ENCODE results near the gene FAM114A2.

The FAM114A2 gene

DNA sequence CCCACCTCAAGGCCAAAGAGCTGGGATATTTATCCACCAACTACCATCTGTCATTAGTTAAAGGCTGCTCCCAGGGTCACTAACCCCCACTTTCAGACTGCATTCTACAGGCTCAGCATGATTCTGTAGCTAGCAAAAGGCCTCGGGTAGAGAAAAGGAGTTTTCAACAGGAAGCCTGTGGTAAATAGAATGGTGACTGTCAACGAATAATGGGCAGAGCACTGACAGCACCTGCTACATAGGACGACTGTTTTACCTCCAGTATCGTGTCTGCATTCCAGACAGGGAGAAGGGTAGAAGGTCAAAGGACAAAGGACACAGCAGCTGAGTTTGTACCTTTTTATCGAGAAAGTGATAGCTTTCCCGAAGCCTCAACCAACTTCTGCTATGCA lies 20.3 kb upstream of the FAM114A2 start:
- Histone ChIP-seq H3K27ac (no peak overlapping the region), H3K4me3 (no peak overlapping the region), H3K9me3 (ENCODE audit: low read depth, low read length) (no peaks in the 10 kb centered on the region), H3K36me3 (ENCODE audit: insufficient read depth, low read length) (no peaks in the 10 kb centered on the region), H3K9ac (ENCODE audit: insufficient read length) (no peak overlapping the region)
- no peak for TF ChIP-seq EZH2 (IDR thresholded peaks at IDR 0.05)
- DNase-seq (ENCODE audit: low read depth, low spot score): no peak

DNA sequence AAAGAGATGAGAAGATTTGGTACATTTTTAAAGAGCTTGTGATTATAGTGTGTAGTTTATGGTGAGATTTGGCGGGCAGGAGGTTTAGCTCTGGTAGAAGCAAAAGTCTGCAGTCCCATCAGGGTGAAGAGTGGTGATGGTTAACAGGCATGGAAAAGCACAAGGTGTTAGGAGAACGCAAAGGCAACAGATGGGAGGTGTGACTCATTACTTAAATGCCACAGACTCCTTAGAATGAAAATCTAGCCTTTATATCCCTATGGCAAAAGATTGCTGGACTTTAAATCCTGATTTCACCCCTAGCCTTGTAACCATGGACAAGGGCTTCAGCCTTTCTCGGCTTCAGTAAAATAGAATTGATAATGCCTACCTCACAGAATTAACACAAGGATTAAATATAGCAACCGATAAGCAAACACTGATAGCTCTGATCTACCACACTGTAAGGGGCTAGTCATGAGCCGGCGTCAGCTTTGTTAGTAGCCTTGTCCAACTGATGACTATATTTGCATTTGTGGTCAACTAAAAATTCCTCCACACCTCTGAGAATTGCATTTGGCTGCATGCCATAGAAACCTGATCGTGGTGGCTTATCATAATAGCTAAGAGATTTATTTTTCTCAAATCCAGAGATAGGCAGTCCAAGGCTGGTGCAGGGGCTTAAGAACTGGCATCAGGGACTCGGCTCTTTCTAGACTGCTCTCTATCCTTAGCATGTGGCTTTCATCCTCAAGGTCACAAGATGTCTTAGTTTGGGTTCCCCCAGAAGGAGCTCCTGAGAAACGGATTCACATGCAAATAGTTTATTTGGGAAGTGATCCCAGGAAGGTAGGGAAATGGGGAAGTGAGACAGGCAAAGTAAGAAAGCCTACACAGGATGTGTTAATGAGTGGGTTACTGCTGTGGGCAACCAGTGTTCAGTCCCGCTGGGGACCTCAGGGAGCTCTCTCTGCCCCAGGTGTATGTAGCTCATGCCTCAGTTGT lies 19.6 kb upstream of the FAM114A2 start:
- DNase-seq (ENCODE audit: low read depth, low spot score): no peak
- Histone ChIP-seq H3K4me3 (no peak overlapping the region), H3K27ac (no peak overlapping the region)

DNA sequence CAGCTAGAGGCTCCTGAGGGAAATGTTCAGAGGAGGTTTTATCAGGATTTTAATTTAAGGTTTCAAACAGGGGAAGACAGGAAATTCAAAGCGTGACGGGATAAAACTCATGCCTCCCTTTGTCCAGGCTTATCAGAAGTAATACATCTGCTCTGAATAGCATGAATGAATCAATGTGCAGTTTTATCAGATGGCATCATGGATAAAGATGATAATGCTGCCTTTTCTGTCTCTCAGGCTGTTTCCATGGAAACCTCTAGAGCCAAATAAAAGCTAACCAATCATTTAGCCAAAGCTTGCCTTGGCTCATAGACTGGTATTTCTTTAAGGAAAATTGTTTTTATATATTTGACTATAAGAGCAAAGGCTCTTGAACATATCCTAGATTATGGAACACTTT lies 16.5 kb upstream of the FAM114A2 start:
- Histone ChIP-seq H3K36me3 (ENCODE audit: insufficient read depth, low read length) (no peaks in the 10 kb centered on the region; the same call in 1 of the 2 replicates), H3K9me3 (ENCODE audit: low read depth, low read length) (no peaks in the 10 kb centered on the region), H3K9ac (ENCODE audit: insufficient read length) (no peak overlapping the region), H3K27ac (no peak overlapping the region), H3K4me3 (no peak overlapping the region)
- DNase-seq (ENCODE audit: low read depth, low spot score): no peak
- no peak for TF ChIP-seq FOXP2 (optimal IDR thresholded peaks at IDR 0.05; ENCODE audit: control extremely low read depth, extremely low read length, insufficient read depth)
- no peak for TF ChIP-seq POLR2AphosphoS5 (IDR thresholded peaks at IDR 0.05; ENCODE audit: borderline replicate concordance, low read depth, low read length)
- no peak for TF ChIP-seq EZH2 (IDR thresholded peaks at IDR 0.05)

More for the DNA sequence above, 19.6 kb upstream of the FAM114A2 start:
- Histone ChIP-seq H3K9me3 (ENCODE audit: low read depth, low read length) (no peaks in the 10 kb centered on the region), H3K36me3 (ENCODE audit: insufficient read depth, low read length) (no peaks in the 10 kb centered on the region; the same call in 1 of the 2 replicates), H3K9ac (ENCODE audit: insufficient read length) (no peak overlapping the region)
- TF ChIP-seq EZH2 (IDR thresholded peaks at IDR 0.05): no peak
- TF ChIP-seq POLR2AphosphoS5 (IDR thresholded peaks at IDR 0.05; ENCODE audit: borderline replicate concordance, low read depth, low read length): no peak
- TF ChIP-seq FOXP2 (optimal IDR thresholded peaks at IDR 0.05; ENCODE audit: control extremely low read depth, extremely low read length, insufficient read depth): no peak

DNA sequence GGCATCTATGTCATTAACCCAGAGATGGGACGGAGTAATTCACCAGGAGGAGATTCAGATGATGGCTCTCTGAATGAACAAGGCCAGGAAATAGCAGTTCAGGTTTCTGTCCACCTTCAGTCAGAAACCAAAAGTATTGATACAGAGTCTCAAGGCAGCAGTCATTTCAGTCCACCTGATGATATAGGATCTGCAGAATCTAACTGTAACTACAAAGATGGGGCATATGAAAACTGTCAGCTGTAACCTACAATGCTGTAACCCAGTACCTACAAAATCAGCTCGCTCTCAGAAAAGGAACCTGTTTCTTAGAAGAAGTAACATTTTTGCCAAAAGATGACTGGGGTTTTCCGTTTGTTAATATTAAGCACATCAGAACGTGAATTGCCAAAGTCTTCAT lies 14.8 kb upstream of the FAM114A2 start:
- Histone ChIP-seq H3K4me3 (no peak overlapping the region), H3K9ac (ENCODE audit: insufficient read length) (no peak overlapping the region), H3K9me3 (ENCODE audit: low read depth, low read length) (no peaks in the 10 kb centered on the region), H3K36me3 (ENCODE audit: insufficient read depth, low read length) (peaks cover 6% of the 10 kb centered on the region; the same call in 1 of the 2 replicates), H3K27ac (no peak overlapping the region)
- no peak for DNase-seq (ENCODE audit: low read depth, low spot score)
- TF ChIP-seq EZH2 (IDR thresholded peaks at IDR 0.05): no peak
- TF ChIP-seq POLR2AphosphoS5 (IDR thresholded peaks at IDR 0.05; ENCODE audit: borderline replicate concordance, low read depth, low read length): no peak
- TF ChIP-seq FOXP2 (optimal IDR thresholded peaks at IDR 0.05; ENCODE audit: control extremely low read depth, extremely low read length, insufficient read depth): no peak

DNA sequence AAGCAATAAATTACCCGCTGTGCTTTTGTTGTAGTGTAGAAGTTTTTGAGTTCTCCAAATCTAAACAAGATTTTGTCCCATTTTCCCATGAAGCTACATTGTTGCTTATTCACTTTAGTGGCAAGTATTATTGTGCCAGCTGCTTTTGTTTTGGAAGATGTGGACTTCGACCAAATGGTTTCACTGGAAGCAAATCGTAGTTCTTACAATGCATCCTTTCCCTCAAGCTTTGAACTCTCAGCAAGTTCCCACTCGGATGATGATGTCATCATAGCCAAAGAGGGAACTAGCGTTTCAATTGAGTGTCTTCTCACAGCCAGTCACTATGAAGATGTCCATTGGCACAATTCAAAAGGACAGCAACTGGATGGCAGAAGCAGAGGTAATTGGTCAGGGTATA lies 10.9 kb upstream of the FAM114A2 start:
- H3K9ac ChIP-seq (ENCODE audit: insufficient read length): no peak overlapping the region
- no peak overlapping the region for H3K27ac ChIP-seq
- H3K36me3 ChIP-seq (ENCODE audit: insufficient read depth, low read length): peaks cover 6% of the 10 kb centered on the region; the same call in 1 of the 2 replicates
- no peaks in the 10 kb centered on the region for H3K9me3 ChIP-seq (ENCODE audit: low read depth, low read length)
- DNase-seq (ENCODE audit: low read depth, low spot score): no peak
- H3K4me3 ChIP-seq: no peak overlapping the region
- no peak for TF ChIP-seq EZH2 (IDR thresholded peaks at IDR 0.05)
- no peak for TF ChIP-seq FOXP2 (optimal IDR thresholded peaks at IDR 0.05; ENCODE audit: control extremely low read depth, extremely low read length, insufficient read depth)
- TF ChIP-seq POLR2AphosphoS5 (IDR thresholded peaks at IDR 0.05; ENCODE audit: borderline replicate concordance, low read depth, low read length): no peak

DNA sequence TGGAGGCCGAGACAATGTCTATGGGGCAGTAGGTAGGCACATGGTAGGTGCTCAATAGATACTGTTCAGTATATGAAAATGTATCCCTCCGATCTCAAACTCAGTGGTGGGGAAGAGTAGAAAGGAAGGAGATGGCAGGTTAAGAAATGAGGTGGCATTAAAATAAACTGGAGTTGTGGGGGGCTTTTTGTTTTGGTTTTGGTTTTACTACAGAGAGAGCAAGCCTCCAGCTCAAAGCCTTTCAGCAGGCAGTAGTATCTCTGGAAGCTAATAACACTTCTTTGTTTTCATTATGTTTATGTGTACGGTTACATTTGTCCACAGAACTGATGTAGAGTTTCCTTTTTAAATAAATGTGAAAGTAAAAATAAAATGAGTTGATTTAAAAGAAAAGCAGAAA lies 8.6 kb upstream of the FAM114A2 start:
- no peak overlapping the region for H3K27ac ChIP-seq
- no peak overlapping the region for H3K9ac ChIP-seq (ENCODE audit: insufficient read length)
- H3K4me3 ChIP-seq: no peak overlapping the region
- peaks cover 6% of the 10 kb centered on the region; the same call in 1 of the 2 replicates for H3K36me3 ChIP-seq (ENCODE audit: insufficient read depth, low read length)
- no peak for DNase-seq (ENCODE audit: low read depth, low spot score)
- H3K9me3 ChIP-seq (ENCODE audit: low read depth, low read length): no peaks in the 10 kb centered on the region
- TF ChIP-seq EZH2 (IDR thresholded peaks at IDR 0.05) (no peak), POLR2AphosphoS5 (IDR thresholded peaks at IDR 0.05; ENCODE audit: borderline replicate concordance, low read depth, low read length) (no peak), FOXP2 (optimal IDR thresholded peaks at IDR 0.05; ENCODE audit: control extremely low read depth, extremely low read length, insufficient read depth) (no peak)

DNA sequence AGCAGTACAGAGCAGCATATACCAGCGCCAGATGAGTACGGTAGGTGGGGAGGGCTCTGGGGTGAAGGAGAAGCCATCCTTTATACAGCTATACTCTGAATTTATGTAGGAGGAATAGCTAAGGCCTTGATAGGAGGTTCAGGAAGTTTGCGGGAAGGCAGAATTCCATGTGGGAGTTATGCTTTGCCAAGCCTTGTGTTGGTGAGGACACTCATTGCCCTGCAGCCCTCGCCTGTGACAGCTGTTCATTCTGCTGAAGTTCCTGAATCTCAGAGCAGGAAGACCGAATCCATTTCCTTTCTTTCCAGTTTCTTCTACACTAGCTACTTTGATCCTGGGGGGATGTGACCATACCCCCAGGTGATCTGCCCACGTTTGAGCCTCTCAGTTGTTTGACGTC lies 7.8 kb upstream of the FAM114A2 start:
- no peak for TF ChIP-seq EZH2 (IDR thresholded peaks at IDR 0.05)
- no peak for TF ChIP-seq FOXP2 (optimal IDR thresholded peaks at IDR 0.05; ENCODE audit: control extremely low read depth, extremely low read length, insufficient read depth)
- no peak for TF ChIP-seq POLR2AphosphoS5 (IDR thresholded peaks at IDR 0.05; ENCODE audit: borderline replicate concordance, low read depth, low read length)
- Histone ChIP-seq H3K36me3 (ENCODE audit: insufficient read depth, low read length) (peaks cover 6% of the 10 kb centered on the region; the same call in 1 of the 2 replicates), H3K9ac (ENCODE audit: insufficient read length) (no peak overlapping the region), H3K27ac (no peak overlapping the region), H3K9me3 (ENCODE audit: low read depth, low read length) (no peaks in the 10 kb centered on the region), H3K4me3 (no peak overlapping the region)
- no peak for DNase-seq (ENCODE audit: low read depth, low spot score)

DNA sequence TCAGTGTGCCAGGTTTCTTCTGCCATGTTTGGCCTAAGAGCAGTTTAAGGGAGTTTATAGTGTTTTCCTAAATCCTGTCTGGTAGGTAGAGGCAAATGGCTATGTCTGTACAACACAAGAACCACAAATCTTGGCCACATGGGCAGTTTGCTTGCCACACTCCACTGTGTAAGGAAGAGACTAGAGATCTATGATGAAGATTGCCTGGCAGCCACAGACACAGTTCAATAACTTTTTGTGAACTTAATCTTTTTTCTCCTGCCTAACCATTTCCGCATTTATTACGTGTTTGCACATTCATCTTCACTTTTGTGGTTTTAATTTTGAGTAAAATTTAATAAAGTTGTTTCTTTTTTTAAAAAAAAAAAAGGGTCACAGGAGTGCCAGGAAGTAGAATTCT lies 5.9 kb upstream of the FAM114A2 start:
- Histone ChIP-seq H3K9me3 (ENCODE audit: low read depth, low read length) (no peaks in the 10 kb centered on the region), H3K27ac (no peak overlapping the region), H3K4me3 (no peak overlapping the region), H3K36me3 (ENCODE audit: insufficient read depth, low read length) (no peaks in the 10 kb centered on the region), H3K9ac (ENCODE audit: insufficient read length) (no peak overlapping the region)
- TF ChIP-seq EZH2 (IDR thresholded peaks at IDR 0.05): no peak
- no peak for TF ChIP-seq FOXP2 (optimal IDR thresholded peaks at IDR 0.05; ENCODE audit: control extremely low read depth, extremely low read length, insufficient read depth)
- TF ChIP-seq POLR2AphosphoS5 (IDR thresholded peaks at IDR 0.05; ENCODE audit: borderline replicate concordance, low read depth, low read length): no peak
- no peak for DNase-seq (ENCODE audit: low read depth, low spot score)
